NCI-H345 (cell line): ENCODE data around the gene RFX8.

Experiments used
- DNase-seq: peaks from one replicate; lab custom pipeline; 2025; lab: John Stamatoyannopoulos, UW

RFX8 gene

DNA sequence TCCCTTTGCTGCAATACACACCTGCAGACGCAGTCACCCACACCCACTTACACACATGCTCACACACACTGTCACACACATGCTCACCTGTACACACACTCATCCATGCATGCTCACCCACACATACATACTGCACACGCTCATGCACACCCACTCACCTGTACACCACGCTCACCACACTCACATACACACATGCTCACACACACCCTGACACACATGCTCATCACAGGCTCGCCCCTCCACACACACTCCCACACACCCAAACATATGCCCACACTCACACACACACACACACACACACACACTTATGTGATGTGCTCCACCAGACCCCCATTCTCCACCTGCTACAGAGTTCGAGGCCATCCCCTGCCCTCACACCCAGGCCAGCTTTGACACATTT is 64.8 kb downstream of the RFX8 start:
- no peak for DNase-seq

DNA sequence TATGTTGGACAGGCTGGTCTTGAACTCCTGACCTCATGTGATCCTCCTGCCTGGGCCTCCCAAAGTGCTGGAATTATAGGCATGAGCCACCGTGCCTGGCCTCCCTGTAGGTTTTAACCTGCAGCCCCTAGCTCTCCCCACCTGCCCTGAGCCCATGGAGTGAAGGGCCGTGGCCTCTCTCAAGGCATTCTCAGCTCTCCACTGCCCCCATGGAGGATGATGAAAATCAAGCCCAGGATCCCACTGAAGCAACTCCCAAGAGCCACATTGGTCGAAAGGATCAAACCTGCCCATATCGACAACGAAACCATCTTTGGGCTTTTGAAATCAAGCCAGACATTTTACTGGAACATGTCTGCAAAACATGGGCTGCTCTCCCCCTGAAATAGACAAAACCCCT is 65.2 kb downstream of the RFX8 start:
- no peak for DNase-seq

DNA sequence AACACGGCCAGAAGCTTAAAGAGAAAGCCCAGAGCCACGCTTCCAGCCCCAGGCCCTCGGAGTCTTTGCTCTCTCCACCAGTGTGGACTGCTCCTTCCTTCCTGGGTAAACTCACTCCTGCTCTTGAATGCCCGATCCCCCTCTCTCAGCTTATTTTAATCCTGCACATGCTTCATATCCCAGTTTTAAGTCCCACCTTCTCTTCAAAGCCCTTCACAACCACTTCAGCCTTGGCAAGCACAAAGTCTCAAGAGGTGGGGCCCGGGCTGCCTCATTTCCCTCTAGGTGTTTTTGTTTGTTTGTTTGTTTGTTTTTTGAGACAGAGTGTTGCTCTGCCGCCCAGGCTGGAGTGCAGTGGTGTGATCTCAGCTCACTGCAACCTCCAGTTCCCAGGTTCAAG is 66.0 kb downstream of the RFX8 start:
- DNase-seq: peak; percentile 7

DNA sequence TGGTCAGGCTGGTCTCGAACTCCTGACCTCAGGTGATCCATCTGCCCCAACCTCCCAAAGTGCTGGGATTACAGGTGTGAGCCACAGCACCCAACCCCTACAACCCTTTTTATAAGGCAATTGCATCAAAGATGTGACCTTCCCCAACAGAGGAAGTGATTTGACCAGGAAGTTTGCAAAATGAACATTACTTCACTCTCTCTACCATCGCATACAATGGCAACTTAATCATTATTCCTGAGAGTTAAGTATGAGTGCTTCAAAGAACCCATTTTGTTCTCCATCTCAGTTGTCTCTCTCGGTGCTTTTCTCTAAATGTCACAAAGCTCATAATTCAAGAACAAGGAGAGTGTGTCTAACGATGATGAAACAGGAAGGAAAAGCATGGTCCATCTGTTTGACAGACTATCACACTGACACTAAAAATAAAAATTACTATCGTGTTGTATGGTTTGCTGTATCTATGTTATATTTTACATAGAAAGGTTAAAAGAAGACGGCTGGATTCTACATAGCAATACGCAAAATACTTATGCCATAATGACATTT is 69.5 kb downstream of the RFX8 start:
- no peak for DNase-seq

DNA sequence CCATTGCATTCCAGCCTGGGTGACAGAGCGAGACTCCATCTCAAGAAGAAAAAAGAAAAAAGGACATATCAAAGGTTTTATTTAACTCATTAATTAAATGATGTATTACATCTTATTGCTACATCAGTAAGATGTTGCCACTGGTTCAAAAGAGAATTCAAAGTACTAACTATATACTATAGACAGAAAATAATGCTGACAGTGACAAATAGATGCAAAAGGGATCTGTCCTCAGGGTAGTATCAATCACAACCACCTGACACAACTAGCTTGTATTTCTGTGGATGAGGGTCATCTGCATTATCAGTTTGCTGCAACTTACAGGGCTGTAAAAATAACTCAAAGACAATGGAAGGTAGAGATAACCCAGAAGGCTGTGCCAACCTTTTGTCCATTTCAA is 71.2 kb downstream of the RFX8 start:
- no peak for DNase-seq

DNA sequence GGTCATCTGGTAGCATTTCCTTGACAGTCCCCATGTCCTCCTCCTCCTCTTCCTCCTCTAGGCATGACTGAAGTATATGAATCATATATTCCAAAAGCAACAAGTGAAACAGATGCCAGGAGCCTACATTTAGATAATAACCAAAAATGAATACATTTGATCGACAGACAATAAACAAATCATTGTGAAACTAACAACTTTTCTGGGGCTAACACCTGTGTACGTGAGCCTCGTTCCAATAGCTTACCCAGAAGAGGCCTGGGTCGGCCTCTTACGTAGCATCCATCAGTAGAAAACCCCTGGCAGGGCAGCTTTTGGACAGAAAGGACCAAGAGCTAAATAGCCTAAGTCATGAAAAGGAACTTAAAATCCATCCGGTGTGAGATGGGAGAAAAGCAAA is 72.3 kb downstream of the RFX8 start:
- DNase-seq: no peak

DNA sequence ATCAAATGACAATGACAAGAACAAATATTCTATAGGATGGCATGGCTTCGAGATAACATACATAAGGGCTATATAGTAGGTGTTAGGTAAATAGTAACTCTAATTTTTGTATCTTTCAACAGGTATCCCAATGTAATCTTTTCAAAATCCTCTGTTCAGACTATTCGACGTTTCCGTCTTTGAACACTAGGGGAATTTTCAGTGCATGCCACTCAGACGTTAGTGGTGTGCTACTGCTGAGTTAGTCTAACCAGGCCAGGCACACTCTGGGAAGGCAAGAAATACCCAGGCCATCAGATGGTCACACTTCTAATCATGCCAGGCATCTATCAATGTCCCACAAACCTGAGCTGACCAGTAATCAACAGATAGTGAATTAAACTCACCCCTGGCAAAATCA is 73.0 kb downstream of the RFX8 start:
- no peak for DNase-seq

DNA sequence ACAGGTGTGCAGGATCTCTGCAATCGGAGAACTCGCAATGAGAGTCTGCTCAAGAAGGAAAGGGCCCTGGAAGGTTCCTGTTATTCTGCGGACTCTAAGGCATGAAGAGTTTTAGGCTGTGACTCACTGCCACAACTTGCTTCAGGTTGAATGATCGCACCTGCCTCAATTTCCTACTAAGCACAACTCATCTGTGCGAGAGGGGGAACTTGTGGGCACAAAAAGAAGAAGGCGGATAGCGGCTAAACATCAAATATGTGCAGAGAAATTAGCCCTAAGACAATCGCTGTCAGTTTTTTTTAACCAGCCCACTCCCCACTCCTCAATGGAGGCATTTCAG is 73.6 kb downstream of the RFX8 start:
- DNase-seq: no peak

DNA sequence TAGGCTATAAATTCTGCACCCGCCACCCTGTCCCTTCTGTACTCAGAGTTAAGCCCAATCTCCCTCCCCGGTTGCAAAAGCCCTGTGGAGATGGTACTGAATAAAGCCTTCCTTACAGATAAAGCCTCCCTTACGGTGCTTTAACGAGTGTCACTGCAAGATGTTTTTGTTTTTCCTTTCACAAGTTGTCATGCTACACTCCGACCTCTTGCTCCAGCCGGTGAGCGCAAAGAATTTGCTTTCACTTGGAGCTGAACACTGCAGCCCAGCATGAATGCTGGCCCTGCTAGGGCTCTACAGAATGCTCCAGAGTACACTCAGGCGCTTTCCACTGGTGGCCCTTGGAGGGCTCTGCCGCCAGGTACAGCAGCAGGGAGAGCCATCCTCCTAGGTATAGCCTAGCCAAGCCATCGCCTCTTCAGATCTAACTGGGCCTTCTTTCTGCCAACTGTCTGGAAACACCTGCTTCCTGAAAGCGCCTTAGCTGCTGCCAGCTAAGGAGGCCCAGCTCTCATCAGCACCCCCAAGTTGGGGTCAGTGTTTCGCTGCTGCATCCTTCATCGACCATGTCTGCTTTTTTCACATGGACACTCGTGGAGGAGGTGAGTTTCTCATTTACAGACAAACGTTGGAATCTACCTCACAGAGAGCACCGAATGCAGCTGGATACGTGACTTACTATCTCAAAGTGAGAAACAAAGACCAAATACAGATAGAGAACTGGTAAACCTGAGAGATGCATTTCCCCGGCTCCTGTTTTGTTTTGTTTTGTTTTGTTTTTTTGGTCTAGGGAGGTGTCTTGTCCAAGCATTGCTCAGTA is 74.2 kb downstream of the RFX8 start:
- DNase-seq: no peak

DNA sequence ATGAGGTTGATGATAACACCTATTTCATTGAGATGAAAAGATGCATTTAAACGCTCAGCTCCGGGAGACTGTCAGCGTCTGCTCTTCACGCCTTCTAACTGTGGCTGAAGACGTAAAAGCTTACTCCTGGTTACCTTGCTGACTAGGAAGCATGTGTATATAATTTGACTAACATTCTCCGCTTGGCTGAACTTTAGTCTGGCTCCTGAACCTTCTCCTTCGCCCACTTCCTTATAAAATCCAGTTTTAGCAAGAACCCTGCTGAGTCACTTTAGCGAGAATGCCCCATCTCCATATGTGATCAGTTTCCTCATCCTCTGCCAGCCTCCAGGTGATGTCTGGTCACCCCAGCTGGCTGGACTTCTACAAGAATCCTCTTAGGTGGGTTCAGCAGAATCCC is 74.9 kb downstream of the RFX8 start:
- DNase-seq: no peak

DNA sequence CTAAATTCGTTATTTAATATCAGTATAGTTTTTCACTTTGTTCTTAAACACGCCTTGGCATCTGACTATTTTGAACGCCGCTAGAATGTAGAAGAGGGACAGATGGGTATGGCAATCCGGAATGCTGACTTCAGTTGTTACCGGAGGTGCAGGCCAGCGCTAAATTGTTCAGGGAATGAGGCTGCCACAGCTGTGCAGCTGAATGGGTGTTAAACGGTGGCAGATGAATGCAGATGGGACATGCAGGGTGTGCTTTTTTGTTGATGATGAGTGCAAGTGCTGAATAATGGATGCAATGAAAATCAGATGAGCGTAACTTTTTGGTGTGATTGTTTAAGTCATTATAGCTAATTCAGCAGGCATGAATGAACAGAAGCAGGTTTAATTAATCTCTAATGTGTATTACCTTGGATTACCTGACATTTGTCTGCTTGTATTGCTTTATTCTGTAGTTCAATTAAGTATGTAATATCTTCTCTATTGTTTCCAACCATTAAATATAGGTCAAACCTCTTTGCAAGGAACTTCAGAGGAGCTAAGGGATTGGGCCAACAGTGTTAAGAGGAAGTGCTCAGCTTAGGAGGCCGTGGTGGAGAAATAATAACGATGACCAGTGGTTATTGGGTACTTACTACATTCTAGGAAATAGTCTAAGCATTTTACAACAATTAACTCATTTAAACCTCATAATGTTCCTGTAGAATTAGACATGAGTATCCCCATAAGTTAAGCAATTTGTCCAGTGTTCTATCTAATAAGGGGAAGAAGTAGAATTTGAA is 75.7 kb downstream of the RFX8 start:
- DNase-seq: no peak

DNA sequence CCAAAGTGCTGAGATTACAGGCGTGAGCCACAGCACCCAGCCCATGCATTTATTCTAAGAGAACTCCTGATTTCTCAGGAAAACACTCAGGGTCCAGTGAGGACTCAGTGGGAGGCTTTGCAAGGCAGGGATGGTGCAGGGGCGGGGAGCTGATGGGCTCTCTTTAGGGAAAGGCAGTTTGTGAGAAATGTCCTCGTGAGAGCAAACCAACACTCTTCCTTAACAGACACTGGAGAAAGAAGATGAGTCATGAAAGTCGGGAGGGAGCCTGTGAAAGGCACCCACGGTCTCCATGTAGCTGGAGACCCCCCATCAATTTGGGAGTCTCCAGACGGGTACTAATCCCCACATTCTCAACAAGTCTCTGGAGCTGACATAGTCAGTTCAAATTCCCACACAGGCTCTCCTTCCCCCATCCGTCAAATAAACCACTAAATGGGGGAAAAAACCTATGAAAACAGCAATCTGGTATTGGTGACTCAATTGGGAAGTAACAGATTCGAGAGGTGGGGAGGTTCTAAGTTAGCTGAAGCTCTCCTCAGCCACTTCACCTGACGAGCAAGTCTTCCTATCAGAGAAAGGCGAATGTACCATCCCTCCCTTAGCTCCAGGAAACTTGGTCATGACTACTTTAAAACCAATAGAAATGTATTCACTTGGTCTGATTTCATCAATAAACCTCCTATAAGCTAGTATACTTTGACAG is 76.6 kb downstream of the RFX8 start:
- DNase-seq: no peak

DNA sequence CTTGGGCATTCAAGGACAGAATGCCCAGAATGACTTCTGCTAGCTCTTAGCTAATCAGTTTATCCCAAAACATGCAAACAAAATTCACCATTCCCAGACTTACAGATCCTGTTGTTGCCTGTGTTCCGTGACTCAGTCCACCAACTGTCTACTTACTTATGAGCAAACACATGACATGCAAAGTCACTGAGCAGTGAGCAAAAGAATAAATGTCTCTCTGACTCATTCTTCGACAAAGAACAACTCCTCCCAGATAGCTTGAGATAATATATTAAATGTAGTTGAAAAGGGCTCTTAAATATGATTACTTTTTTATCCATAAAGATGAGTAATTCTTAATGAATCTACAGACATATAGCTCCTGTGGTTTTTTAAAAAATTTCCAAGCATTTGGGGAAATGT is 78.6 kb downstream of the RFX8 start:
- no peak for DNase-seq

DNA sequence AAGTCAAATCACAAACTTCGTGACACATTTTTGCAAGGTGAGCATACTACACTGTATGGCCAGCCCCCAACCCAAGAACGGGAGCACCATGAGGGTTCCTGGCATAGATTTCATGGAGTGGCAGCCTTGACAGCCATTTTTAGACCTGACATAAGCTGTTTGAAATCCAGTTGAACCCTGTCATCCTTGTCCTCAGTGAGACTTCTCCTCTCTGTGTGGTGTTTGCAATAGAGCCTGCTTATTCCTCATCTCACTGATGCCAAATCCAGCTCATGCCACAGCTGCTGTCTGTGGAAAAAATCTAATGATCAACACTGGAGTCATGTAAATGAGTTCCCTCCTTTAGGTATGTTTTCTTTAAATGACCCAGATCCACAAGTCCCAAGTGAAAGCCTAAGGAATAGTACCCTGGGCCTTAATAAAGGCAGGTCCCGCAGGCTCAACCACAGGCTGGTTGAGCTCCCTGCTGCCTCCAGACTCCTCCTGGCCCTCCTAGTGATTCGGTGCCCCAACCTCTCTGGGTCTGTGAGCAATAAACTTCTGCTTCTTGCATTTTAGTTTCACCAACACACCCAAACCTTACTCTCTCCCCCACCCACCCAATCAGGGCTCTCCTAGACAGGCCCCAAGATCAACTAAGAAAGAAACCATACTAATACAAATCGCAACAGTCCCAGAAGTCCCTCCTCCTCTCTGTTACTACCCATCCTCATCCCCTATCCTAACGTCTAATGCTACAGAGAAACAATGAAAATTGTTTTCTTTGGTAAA is 79.2 kb downstream of the RFX8 start:
- no peak for DNase-seq

DNA sequence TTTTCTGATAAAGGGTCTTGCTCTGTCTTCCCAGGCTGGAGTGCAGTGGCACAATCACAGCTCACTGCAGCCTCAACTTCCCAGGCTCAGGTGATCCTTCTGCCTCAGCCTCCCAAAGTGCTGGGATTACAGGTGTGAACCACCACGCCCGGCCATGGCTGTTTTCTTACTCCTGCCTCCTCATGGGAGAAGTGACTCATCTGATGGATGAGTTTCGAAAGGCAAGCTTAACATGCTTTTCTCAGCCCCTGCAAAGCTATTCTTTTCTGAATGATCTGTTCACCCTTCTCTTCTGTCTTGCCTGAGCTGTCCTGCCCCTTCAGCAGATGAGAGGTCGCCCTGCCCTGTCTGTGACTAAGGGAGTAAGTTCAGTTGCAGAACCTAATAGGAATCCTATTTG is 86.7 kb downstream of the RFX8 start:
- DNase-seq: no peak

DNA sequence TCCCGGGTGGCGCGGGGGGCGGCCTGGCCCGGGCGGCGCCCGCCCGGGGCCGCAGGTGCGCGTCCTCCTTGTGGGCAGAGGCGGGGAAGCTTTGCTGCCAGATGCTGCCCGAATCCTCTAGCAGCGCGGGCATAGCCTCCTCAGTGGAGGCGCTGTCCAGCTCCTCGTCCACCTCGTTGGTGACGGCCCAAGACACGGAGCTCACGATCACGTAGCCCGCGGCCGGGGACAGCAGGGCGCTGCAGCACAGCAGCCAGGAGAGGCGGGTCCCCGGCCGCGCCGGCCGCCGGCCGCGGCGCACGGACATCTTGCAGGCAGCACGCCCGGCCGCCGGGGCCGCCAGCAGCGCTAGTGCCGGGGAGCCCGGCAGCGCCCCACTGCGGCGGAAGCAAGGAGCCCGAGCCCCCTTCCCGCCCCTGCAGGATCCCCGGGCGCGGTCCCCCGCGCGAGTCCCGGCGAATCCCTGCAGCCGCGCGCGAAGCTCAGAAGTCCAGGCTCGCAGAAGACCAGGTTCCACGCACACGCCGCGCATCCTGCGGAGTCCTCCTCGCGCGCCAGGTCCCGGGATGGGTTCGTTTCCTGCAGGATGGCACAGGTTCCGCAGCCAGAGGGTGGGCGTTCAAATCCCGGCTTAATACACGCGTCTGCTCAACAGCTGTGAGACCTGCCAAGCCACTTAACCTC is 87.6 kb downstream of the RFX8 start, which contains the start of gene CREG2:
TSS of gene CREG2 (minus strand) at position 353 of the 684 bp plus-strand sequence. CDS start at position 307, 46 bp downstream.
- peak; percentile 75 for DNase-seq

DNA sequence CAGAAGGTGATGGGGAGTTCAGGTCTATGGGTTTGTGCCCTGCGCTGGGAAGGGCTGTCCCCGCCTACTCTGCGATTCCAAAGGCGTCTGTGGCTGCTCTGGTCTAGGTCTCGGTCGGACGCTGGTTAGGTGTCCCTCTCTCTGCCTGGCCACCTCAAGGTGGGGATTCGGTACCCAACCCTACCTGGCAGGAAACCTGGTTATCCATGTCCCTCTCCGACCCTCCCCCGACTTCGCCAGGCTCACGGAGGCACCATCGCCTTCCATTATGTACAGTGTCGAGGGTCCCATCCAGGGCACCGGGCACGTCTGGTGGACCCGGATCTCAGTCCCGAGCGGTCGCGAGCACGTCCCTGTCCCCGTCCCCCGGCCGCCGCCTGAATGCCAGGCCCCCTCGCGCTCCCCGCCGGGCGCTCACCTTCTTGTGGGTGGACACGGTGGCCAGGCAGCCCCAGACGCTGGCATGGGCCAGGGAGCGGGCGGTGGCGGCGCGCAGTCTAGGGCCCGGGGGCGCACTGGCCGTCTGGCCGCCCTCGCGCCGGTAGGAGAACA is 88.2 kb downstream of the RFX8 start:
- DNase-seq: no peak

DNA sequence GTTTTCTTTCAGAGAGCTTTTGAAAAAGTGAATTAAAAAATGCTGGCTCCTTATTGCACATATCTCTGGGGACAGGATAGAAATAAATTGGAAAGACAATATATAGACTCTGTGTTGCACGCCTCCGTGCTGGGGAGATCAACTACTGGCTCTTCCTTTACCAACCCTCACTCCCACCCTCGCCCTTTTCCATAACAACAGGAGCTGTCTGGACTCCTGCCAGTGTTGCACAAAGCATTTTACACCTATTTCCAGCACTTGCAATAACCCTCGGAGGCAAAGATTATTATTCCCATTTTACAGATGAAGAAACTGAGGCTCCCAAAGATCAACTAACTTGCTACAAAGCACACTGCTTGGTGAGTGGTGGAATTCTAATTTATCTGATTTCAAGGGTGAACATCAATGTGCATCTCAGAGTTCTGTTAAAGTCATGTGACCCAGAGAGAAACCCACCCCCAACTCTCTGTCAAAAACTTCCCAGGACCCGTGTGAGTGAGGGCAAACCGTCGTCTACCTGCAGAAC is 91.8 kb downstream of the RFX8 start:
- no peak for DNase-seq

DNA sequence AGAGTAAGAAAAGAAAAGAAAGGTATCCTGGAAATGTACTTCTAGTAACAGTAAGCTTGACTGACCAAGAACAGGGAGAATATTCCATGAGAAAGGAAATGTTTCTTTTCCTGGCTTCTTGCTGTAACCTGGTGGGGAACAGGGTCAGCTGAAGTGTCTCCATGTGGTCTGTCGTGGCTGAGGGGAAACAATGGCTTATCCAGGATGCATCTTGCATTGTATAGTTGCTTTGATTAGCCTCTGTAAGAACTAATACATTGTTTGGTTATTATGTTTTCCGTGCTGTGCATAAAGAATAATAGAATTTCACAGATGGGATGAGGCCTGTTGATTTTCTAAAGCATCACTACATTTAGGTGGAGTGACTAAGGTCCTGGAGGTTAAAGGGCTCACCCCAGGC is 92.5 kb downstream of the RFX8 start:
- no peak for DNase-seq

DNA sequence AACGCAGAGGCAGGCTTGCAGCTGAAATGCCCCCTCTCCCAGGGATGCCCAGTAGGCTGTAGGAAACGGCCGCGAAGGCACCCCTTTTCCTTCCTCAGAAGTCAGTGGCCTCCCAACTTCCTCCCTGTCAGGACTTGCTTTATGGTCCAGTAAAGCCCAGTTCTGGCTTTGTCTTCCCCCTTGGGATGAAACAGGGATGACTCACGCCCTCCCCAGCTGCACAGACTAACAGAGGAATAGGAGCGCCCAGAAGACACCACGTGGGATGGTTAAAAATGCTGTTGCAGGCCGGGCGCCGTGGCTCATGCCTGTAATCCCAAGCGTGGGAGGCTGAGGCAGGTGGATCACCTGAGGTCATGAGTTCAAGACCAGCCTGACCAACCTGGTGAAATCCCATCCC is 94.5 kb downstream of the RFX8 start:
- no peak for DNase-seq

DNA sequence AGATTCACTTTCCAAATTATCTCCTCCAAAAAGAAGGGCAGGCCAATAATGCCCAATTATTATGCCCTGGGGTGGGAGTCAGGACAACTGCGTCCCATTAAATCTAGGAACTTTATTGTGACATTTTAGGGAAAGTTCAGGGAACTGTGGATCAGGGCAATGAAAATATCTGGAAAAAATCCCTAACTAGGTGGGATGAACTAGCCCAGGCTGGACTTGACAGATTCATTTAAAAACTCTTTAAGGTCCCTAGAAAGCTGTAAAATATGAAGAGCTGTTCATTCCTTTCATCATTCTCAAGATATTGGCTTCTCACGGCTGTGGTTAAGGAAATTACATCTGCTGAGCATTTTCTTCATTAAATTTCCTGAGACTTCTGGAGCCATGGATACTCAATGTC is 95.8 kb downstream of the RFX8 start:
- DNase-seq: no peak
